ENCODE results near the gene CNTNAP4. TPM values are rescaled to one million over a fixed set of nuclear protein-coding genes. Genes with fewer than 3 reads are reported as not detected.

The CNTNAP4 gene
- total RNA-seq, 2 donors from 2014 or later, result not detected

DNA sequence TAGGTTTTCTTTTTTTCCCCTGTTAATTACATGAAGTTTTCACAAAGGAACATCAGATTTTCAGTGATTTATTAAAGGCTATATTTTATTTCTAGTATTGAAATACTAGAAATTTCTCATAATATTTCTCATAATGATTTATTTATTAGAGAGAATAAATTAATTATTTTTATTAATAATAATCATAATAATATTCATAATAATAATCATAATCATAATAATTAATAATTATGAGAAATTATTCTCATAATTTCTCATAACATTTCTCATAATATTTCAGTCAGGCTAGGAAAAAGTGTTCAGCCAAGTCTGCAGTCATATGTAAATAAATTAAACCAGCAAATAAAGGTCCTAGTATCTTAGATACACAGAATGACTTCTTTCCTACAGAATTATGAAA lies 41.4 kb downstream of the CNTNAP4 start:
- no peak for TF ChIP-seq POLR2A (IDR thresholded peaks at IDR 0.05)
- TF ChIP-seq, protein P1, sequence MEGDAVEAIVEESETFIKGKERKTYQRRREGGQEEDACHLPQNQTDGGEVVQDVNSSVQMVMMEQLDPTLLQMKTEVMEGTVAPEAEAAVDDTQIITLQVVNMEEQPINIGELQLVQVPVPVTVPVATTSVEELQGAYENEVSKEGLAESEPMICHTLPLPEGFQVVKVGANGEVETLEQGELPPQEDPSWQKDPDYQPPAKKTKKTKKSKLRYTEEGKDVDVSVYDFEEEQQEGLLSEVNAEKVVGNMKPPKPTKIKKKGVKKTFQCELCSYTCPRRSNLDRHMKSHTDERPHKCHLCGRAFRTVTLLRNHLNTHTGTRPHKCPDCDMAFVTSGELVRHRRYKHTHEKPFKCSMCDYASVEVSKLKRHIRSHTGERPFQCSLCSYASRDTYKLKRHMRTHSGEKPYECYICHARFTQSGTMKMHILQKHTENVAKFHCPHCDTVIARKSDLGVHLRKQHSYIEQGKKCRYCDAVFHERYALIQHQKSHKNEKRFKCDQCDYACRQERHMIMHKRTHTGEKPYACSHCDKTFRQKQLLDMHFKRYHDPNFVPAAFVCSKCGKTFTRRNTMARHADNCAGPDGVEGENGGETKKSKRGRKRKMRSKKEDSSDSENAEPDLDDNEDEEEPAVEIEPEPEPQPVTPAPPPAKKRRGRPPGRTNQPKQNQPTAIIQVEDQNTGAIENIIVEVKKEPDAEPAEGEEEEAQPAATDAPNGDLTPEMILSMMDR (IDR thresholded peaks at IDR 0.05), result no peak
- Histone ChIP-seq H3K27ac (no peak overlapping the region), H3K9me3 (no peaks in the 10 kb centered on the region), H3K27me3 (no peaks in the 10 kb centered on the region), H3K4me3 (no peak overlapping the region), H3K36me3 (replicated peaks in 1 of 2; ENCODE audit: insufficient read depth in 1 of 2, low read depth in 2 of 2) (no peaks in the 10 kb centered on the region), H3K4me1 (no peaks in the 10 kb centered on the region)
- intact Hi-C loops (cut with DNase I), result no loop called here
- ATAC-seq (no peak), DNase-seq (no peak)

DNA sequence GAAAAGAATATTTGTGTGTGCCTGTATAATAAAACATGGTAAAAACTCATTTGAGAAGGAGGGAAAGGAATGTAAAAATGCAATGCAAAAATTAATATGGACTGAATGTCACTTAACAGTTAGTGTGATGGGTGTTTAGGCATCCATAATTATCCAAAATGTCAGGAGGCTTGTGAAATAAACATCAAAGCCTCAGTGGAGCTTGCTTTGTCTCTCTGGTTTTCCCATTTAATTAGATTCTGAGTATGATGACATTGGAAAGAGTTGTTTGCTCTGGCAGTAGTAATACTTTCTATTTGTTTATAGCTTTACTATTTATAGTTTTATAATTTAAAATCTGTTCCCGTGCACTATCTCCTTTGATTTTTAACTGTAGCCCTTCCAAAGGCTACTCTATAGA lies 51.9 kb downstream of the CNTNAP4 start:
- DNase-seq, result no peak
- intact Hi-C loops (cut with DNase I), result no loop called here
- TF ChIP-seq, protein P1 (IDR thresholded peaks at IDR 0.05), result no peak
- no peak for TF ChIP-seq POLR2A (IDR thresholded peaks at IDR 0.05)
- no peak overlapping the region for H3K4me3 ChIP-seq
- no peaks in the 10 kb centered on the region for H3K36me3 ChIP-seq (replicated peaks in 1 of 2; ENCODE audit: insufficient read depth in 1 of 2, low read depth in 2 of 2)
- H3K27ac ChIP-seq, result no peak overlapping the region
- WGBS, 2 donors, result 8% methylated on average over 1 of the region's 1 CpG
- no peaks in the 10 kb centered on the region for H3K9me3 ChIP-seq
- H3K27me3 ChIP-seq, result no peaks in the 10 kb centered on the region
- ATAC-seq, result no peak
- no peaks in the 10 kb centered on the region for H3K4me1 ChIP-seq

DNA sequence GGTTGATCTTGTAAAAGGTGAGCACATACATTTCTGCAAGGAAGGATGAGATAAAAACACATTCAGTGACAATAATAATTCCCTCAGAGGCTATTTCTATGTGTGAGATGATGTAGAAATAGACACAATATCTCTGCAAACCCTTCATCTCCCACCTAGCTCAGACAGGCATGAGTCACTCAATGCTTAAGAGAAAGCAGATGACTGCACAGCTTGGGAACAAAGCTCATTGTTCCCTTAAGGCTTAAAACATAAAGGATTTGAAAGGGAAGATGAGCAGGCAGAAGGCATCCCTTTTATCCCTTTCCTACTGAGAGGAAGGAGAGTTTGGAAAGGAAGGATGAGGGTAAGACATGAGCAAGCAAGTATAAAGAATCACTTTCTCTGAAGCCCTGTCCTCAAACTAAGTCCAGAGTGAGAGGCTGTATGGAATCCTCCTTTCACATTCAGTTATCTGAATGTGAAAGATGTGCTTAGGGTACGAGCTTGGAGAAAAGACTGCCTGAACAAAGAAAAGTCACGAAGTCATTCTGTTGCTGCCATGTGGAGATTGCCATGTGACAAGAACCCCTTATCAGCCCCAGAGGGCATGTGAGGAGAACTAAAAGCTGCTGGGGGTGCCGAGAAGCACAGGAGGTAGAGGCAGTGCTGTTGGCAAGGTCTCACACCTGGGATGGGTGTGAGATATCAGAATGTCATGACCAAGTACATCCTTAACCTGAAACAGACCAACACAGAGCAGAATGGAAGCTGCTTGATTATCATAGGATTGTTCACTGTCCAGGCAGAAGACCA lies 58.2 kb downstream of the CNTNAP4 start:
- Histone ChIP-seq H3K27me3 (no peaks in the 10 kb centered on the region), H3K36me3 (replicated peaks in 1 of 2; ENCODE audit: insufficient read depth in 1 of 2, low read depth in 2 of 2) (no peaks in the 10 kb centered on the region), H3K4me3 (no peak overlapping the region), H3K27ac (no peak overlapping the region), H3K4me1 (no peaks in the 10 kb centered on the region), H3K9me3 (peaks cover 0 to 7% (median 0%) of the 10 kb centered on the region in 3 donors)
- TF ChIP-seq POLR2A (IDR thresholded peaks at IDR 0.05), result no peak
- TF ChIP-seq, protein P1 (IDR thresholded peaks at IDR 0.05), result no peak
- intact Hi-C loops (cut with DNase I), result no loop called here
- WGBS, 2 donors, result 55 to 71% methylated on average over 3 of the region's 3 CpGs
- ATAC-seq (no peak), DNase-seq (no peak)

DNA sequence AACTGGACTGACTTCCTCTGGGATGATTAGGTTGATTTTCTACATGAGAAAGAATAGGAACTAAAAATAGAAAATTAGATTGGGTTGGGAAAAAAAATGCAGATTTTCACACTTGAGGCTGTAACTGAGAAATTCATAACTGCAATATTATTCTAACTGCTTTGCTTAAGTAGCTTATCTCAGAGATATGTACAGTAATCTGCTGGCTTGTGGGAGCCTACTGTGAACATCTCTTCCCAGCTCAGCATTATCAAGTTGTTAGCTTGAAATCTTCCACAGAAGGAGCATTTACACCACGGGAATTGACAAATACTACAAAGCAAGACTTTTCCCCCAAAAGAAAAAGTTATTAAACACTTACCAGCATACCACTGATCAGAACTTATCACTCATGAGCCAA lies 58.9 kb downstream of the CNTNAP4 start:
- DNase-seq (no peak), ATAC-seq (no peak)
- H3K4me3 ChIP-seq, result no peak overlapping the region
- TF ChIP-seq, protein P1 (IDR thresholded peaks at IDR 0.05), result no peak
- no peak for TF ChIP-seq POLR2A (IDR thresholded peaks at IDR 0.05)
- H3K27me3 ChIP-seq, result no peaks in the 10 kb centered on the region
- H3K27ac ChIP-seq, result no peak overlapping the region
- H3K9me3 ChIP-seq, result peaks cover 0 to 7% (median 0%) of the 10 kb centered on the region in 3 donors
- H3K36me3 ChIP-seq (replicated peaks in 1 of 2; ENCODE audit: insufficient read depth in 1 of 2, low read depth in 2 of 2), result no peaks in the 10 kb centered on the region
- WGBS, 2 donors, result 67 to 83% methylated on average over 1 of the region's 1 CpG
- H3K4me1 ChIP-seq, result no peaks in the 10 kb centered on the region
- intact Hi-C loops (cut with DNase I), result no loop called here

DNA sequence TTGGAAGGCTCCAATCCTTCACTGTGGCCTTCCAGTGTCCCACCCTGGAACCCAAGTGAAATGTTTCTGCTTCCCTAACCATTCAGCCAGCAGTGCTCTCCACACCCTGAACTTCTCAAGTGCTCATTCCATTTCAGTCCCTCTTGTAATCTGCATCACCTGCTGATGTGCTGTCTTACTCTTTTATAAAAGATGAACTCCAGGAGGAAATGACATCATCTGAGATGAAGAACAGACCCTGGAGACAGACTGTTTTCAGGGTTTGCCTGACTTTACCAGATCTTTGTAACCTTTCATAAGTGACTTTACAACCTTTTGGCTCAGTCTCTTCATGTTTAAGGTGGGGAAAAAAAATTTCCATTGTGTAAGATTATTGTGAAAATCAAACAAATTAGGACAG lies 61.3 kb downstream of the CNTNAP4 start:
- Histone ChIP-seq H3K4me3 (no peak overlapping the region), H3K36me3 (replicated peaks in 1 of 2; ENCODE audit: insufficient read depth in 1 of 2, low read depth in 2 of 2) (no peaks in the 10 kb centered on the region), H3K4me1 (no peaks in the 10 kb centered on the region), H3K9me3 (peaks cover 0 to 7% (median 0%) of the 10 kb centered on the region in 3 donors), H3K27ac (no peak overlapping the region), H3K27me3 (no peaks in the 10 kb centered on the region)
- TF ChIP-seq POLR2A (IDR thresholded peaks at IDR 0.05), result no peak
- TF ChIP-seq, protein P1 (IDR thresholded peaks at IDR 0.05), result no peak
- no peak for ATAC-seq
- no peak for DNase-seq
- intact Hi-C loops (cut with DNase I), result no loop called here

All from body of pancreas (tissue), 4 donors.